Natural killer cell (primary cell): Measurements from ENCODE around the gene RAB11FIP3. TPM values are rescaled to one million over a fixed set of nuclear protein-coding genes. Genes with fewer than 3 reads are reported as not detected.

Source experiments
- ATAC-seq, 3 donors: fragments of 150-1000 bp in 2 of 3; fragments of 200-7000 bp in 1 of 3; cut with Tn5 transposase; 1 replicate in 1 of 3; 2 replicates in 2 of 3; pipeline ENCODE4 v1.10.0; 2021; ENCODE audit warnings: mild to moderate bottlenecking in 2 of 3, moderate library complexity in 2 of 3
- DNase-seq, 2 donors: peaks; one replicate each; pipeline versions ENCODE4 v3.0.0 to v3.0.0-alpha.2; 2013 to 2021; ENCODE audit warnings: mixed read lengths in 1 of 2
- H3K27ac ChIP-seq: one replicate; pipeline ENCODE4 v1.5.1; 2013; ENCODE audit warnings: mild to moderate bottlenecking, low read length
- H3K27me3 ChIP-seq: one replicate; pipeline ENCODE4 v1.6.1; 2013; ENCODE audit warnings: low read length; ENCODE audit not compliant: control insufficient read depth, insufficient read depth
- H3K36me3 ChIP-seq: one replicate; pipeline ENCODE4 v1.6.1; 2013; ENCODE audit warnings: low read length; ENCODE audit not compliant: control insufficient read depth, insufficient read depth
- H3K4me1 ChIP-seq: one replicate; pipeline ENCODE4 v1.6.1; 2013; ENCODE audit warnings: low read length; ENCODE audit not compliant: control insufficient read depth, insufficient read depth
- H3K4me3 ChIP-seq: one replicate; pipeline ENCODE4 v1.5.1; 2013; ENCODE audit warnings: low read length
- H3K9me3 ChIP-seq: one replicate; pipeline ENCODE4 v1.6.1; 2013; ENCODE audit warnings: low read length; ENCODE audit not compliant: control insufficient read depth, insufficient read depth
- H3K27ac Mint-ChIP-seq, 2 donors: one replicate each; pipeline ENCODE4 v1.8.0; 2022; ENCODE audit warnings: mild to moderate bottlenecking in 2 of 2, mixed read lengths in 2 of 2, moderate library complexity in 1 of 2
- H3K27me3 Mint-ChIP-seq, 2 donors: one replicate each; pipeline ENCODE4 v1.8.0; 2022; ENCODE audit warnings: low read depth in 2 of 2, mixed read lengths in 2 of 2
- H3K36me3 Mint-ChIP-seq: one replicate; pipeline ENCODE4 v1.8.0; 2022; ENCODE audit warnings: mixed read lengths
- H3K4me1 Mint-ChIP-seq, 2 donors: one replicate each; pipeline ENCODE4 v1.8.0; 2022; ENCODE audit warnings: mixed read lengths in 2 of 2
- H3K4me3 Mint-ChIP-seq: one replicate; pipeline ENCODE4 v1.8.0; 2022; ENCODE audit warnings: mild to moderate bottlenecking, moderate library complexity, mixed read lengths
- H3K9me3 Mint-ChIP-seq, 2 donors: one replicate each; pipeline ENCODE4 v1.8.0; 2022; ENCODE audit warnings: mixed read lengths in 2 of 2
- CTCF ChIP-seq: fragments of 200-600 bp; IDR thresholded peaks from one replicate; pipeline ENCODE4 v1.8.0; 2022; ENCODE audit warnings: antibody characterized with exemption
- WGBS: methylation state at CpG from one replicate; pipeline ENCODE4 v1.1.7; 2013; ENCODE audit warnings: missing lambda C conversion rate; ENCODE audit not compliant: insufficient coverage; 5-methylcytosine and 5-hydroxymethylcytosine counted together
- intact Hi-C: fragments of 100-400 bp; cut with micrococcal nuclease; formaldehyde crosslinking; loops from one replicate; pipeline ENCODE4 v1.14.2; 2022
- total RNA-seq, 4 donors: library from RNA; stranded (reverse); fragments of 120-200 nt in 1 of 4; gene quantifications; one replicate each; pipeline versions ENCODE4 v1.2.3 to v1.2.4, GENCODE V29; 2013 to 2022

The RAB11FIP3 gene
- total RNA-seq, 3 donors from 2014 or later (not counting 1 experiment from before 2014, with no cell fraction given) = 51.0 to 61.2 (median 55.3) TPM

GRCh38 chr16:549544-550263 is 124.3 kb downstream of the RAB11FIP3 start:
- H3K36me3 Mint-ChIP-seq = no peaks in the 10 kb centered on the region
- DNase-seq = no peak
- no peaks in the 10 kb centered on the region for H3K27me3 Mint-ChIP-seq
- WGBS = 92% methylated on average over 54 of the region's 54 CpGs
- H3K27me3 ChIP-seq = no peaks in the 10 kb centered on the region
- intact Hi-C loops = no loop called here
- H3K4me1 Mint-ChIP-seq = peaks cover 0 to 9% of the 10 kb centered on the region in 2 donors
- TF ChIP-seq CTCF = no peak
- ATAC-seq = peak in 1 of 3 donors; percentile 24
- H3K4me3 Mint-ChIP-seq = no peak overlapping the region
- H3K9me3 ChIP-seq = no peaks in the 10 kb centered on the region
- H3K27ac ChIP-seq = no peak overlapping the region
- no peaks in the 10 kb centered on the region for H3K9me3 Mint-ChIP-seq
- H3K36me3 ChIP-seq = peaks cover 19% of the 10 kb centered on the region
- no peak overlapping the region for H3K27ac Mint-ChIP-seq
- H3K4me3 ChIP-seq = no peak overlapping the region
- peaks cover 24% of the 10 kb centered on the region for H3K4me1 ChIP-seq

- intact Hi-C loops = no loop called here
- H3K27ac ChIP-seq = no peak overlapping the region
- H3K36me3 Mint-ChIP-seq = no peaks in the 10 kb centered on the region
- DNase-seq = no peak
- H3K27ac Mint-ChIP-seq = no peak overlapping the region
- H3K4me1 Mint-ChIP-seq = peaks cover 0 to 6% of the 10 kb centered on the region in 2 donors
- peaks cover 19% of the 10 kb centered on the region for H3K36me3 ChIP-seq
- TF ChIP-seq CTCF = no peak
- H3K9me3 ChIP-seq = no peaks in the 10 kb centered on the region
- H3K4me3 ChIP-seq = no peak overlapping the region
- no peak overlapping the region for H3K4me3 Mint-ChIP-seq
- H3K4me1 ChIP-seq = peaks cover 22% of the 10 kb centered on the region
- ATAC-seq = no peak
- H3K27me3 Mint-ChIP-seq = no peaks in the 10 kb centered on the region
- no peaks in the 10 kb centered on the region for H3K9me3 Mint-ChIP-seq
- WGBS = 97% methylated on average over 28 of the region's 28 CpGs
- no peaks in the 10 kb centered on the region for H3K27me3 ChIP-seq
These were observed 125.8 kb downstream of the RAB11FIP3 start for GRCh38 chr16:551210-551609.

DNA sequence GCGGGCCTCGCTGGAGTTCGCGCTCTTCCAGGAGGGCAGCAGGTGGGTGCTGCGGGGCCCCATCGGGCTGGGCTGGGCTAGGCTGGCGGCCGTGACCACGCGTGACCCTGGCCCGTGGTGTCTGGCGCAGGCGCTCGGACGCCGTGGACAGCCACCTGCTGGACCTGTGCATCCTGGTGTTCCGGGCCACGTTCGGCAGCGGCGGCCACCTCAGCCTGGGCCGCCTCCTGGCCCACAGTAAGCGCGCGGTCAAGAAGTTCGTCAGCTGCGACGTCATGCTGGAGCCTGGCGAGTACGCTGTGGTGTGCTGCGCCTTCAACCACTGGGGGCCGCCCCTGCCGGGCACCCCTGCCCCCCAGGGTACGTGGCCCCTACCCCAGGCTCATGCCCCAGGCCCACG is 126.7 kb downstream of the RAB11FIP3 start:
- TF ChIP-seq CTCF = no peak
- Mint-ChIP-seq H3K27ac (no peak overlapping the region), H3K4me3 (no peak overlapping the region), H3K9me3 (no peaks in the 10 kb centered on the region), H3K27me3 (no peaks in the 10 kb centered on the region), H3K36me3 (no peaks in the 10 kb centered on the region), H3K4me1 (no peaks in the 10 kb centered on the region)
- intact Hi-C loops = no loop called here
- DNase-seq (no peak), ATAC-seq (no peak)
- Histone ChIP-seq H3K27me3 (no peaks in the 10 kb centered on the region), H3K9me3 (no peaks in the 10 kb centered on the region), H3K27ac (no peak overlapping the region), H3K36me3 (peaks cover 19% of the 10 kb centered on the region), H3K4me3 (no peak overlapping the region), H3K4me1 (peaks cover 12% of the 10 kb centered on the region)
- 94% methylated on average over 35 of the region's 35 CpGs for WGBS
